ENCODE measurements around the gene SESN2.
A peak's percentile ranks its signal among the peaks of the same experiment; 100 is the strongest.

The SESN2 gene, protein sequence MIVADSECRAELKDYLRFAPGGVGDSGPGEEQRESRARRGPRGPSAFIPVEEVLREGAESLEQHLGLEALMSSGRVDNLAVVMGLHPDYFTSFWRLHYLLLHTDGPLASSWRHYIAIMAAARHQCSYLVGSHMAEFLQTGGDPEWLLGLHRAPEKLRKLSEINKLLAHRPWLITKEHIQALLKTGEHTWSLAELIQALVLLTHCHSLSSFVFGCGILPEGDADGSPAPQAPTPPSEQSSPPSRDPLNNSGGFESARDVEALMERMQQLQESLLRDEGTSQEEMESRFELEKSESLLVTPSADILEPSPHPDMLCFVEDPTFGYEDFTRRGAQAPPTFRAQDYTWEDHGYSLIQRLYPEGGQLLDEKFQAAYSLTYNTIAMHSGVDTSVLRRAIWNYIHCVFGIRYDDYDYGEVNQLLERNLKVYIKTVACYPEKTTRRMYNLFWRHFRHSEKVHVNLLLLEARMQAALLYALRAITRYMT

DNA sequence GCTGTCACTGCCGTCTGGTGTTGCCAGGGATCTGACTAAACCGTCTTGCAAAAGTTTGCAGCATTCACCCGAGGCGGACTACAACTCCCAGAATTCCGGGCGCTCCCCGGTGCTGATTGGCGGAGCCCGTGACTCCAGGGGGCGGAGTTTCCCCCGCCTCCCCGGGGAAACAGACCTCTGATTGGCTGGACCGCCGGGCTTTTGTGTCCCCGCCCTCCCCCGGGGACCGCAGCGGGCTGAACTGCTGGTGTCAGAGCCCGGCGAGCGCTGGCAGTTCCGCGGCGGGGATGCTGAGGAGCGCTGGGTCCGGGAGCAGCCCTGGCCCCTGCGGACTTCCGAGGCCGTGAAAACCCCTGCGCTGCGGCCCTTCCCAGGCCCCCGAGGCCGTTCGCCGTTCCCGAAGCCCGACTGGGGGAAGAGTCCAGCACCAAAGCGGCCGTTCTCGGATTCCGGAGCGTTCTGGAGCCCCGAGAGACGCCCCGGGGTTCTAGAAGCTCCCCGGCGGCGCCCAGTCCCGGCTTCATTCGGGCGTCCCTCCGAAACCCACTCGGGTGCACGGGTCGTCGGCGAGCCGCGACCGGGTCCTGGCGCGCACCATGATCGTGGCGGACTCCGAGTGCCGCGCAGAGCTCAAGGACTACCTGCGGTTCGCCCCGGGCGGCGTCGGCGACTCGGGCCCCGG, at the start of gene SESN2:
TSS of gene SESN2 (plus strand) at position 267 of the 682 bp plus-strand sequence. CDS start at position 597, 330 bp downstream.
- DNase-seq (ENCODE audit: low spot score) = peak; percentile 99

GRCh38 chr1:28209700-28210099, 49.6 kb upstream of the SESN2 start:
- no peak for DNase-seq (ENCODE audit: low spot score)

DNA sequence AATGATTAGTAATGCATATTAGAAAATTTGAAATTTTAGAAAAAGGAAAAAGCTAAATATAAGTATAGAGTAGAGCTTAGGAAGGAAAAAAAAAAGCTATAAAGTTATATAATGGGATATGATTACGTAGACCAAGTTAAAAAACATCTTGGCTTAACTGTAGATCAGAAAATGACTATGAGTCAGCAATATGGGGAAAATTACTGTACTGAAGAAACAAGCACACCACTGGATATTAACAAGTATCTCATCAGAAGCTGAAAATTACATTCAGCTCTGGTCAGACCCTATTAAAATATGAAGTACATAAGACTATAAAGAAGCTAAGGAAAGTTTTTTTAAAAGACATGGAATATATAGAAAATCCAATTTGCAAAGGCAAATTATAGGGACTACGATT, 46.0 kb upstream of the SESN2 start:
- DNase-seq (ENCODE audit: low spot score) = no peak

DNA sequence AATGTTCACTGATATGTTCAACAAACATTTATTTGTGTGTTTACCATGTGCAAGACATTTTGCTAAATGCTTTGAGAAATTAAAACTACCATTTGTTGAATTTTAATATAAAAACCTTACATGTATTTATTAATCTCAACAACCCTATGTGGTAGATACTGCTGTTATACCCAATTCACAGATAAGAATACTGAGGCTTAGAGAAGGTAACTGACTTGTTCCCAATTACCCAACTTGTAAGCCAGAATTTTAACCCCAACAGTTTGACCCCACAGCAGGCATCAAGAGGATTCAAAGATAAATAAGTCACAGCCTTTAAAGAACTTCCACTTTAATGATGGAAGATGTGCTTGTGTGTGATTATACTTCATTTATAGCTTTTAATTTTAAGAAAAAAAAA, 30.2 kb upstream of the SESN2 start:
- DNase-seq (ENCODE audit: low spot score) = no peak

DNA sequence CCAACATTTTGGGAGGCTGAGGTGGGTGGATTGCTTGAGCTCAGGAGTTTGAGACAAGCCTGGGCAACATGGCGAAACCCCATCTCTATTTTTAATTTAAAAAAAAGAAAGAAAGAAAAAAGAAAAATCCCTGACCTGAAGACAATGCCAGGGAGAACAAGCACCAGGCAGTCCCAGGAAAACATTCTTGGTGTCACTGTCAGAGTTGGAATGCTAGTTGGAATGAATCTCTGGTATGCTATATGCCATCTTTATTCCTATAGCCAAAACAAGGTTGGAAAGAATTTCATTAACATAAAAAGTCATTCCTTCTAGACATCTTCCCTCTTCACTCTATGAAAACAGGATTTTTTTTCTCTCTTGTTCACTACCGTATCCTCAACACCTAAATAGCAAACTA, 29.3 kb upstream of the SESN2 start:
- DNase-seq (ENCODE audit: low spot score) = no peak

GRCh38 chr1:28232558-28233263, 26.6 kb upstream of the SESN2 start, which contains the start of gene DNAJC8:
Gene DNAJC8 (minus strand): TSS chr1:28233029. CDS start chr1:28232998, 31 bp downstream.
- DNase-seq (ENCODE audit: low spot score) = peak; percentile 96

DNA sequence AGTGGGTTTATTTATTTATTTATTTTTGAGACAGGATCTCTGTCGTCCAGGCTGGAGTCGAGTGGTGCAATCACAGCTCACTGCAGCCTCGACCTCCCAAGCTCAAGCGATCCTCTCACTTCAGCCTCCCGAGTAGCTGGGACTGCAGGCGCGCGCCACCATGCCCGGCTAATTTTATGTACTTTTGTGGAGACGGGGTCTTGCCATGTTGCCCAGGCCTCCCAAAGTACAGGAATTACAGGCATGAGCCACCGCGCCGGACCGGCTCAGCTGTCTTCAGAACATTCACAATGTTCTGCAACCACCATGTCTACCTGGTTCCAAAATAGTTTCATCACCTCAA, 26.1 kb upstream of the SESN2 start:
- DNase-seq (ENCODE audit: low spot score) = no peak

- DNase-seq (ENCODE audit: low spot score) = peak; percentile 99
Observed at GRCh38 chr1:28235755-28236655, 23.3 kb upstream of the SESN2 start, which contains the start of gene ATP5IF1. Gene ATP5IF1 (plus strand): TSS chr1:28236124. CDS start chr1:28236184, 60 bp downstream.

GRCh38 chr1:28236656-28237322, 22.5 kb upstream of the SESN2 start:
- DNase-seq (ENCODE audit: low spot score) = no peak

- no peak for DNase-seq (ENCODE audit: low spot score)
Observed at GRCh38 chr1:28239004-28239403, 20.3 kb upstream of the SESN2 start.

DNA sequence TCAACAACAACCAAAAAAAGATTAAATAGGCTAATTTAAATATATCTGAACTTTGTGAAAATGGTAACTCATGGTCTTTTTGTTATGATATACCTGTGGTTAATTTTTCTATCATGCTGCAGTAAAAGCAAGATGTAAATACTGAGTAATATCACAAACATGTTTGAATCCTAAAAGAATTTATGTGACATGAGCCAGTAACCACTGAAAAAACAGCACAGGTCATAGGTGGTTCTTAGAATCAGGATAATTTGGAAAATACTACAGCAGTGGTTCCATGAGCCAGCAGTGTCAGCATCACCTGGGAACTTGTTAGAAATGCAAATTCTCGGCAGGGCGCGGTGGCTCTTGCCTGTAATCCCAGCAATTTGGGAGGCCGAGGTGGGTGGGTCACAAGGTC, 19.3 kb upstream of the SESN2 start:
- no peak for DNase-seq (ENCODE audit: low spot score)

DNA sequence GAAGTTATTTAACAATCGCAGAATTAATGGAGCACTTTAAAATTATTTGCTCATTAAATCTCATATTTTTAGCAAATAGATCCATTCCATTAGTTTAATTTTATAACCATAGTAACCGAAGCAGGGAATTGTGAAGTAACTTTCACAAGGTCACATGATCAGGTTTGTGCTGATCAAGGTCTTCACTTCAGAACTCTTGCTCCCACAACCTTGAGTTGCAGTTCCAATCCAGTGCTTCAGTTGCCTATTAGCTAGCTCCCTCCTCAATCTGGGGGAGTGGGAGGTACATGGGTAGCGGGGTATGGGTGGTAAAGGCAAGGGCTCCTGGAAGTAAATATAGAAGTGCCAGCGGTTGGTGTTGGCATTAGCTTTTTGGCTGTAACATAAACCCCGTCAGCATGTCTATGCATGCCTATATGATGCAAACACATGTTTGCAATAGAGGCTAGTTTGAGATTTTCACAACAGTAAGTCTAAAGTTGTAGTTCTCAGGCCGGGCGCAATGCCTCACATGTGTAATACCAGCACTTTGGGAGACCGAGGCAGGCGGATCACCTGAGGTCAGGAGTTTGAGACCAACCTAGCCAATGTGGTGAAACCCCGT, 17.6 kb upstream of the SESN2 start:
- no peak for DNase-seq (ENCODE audit: low spot score)

DNA sequence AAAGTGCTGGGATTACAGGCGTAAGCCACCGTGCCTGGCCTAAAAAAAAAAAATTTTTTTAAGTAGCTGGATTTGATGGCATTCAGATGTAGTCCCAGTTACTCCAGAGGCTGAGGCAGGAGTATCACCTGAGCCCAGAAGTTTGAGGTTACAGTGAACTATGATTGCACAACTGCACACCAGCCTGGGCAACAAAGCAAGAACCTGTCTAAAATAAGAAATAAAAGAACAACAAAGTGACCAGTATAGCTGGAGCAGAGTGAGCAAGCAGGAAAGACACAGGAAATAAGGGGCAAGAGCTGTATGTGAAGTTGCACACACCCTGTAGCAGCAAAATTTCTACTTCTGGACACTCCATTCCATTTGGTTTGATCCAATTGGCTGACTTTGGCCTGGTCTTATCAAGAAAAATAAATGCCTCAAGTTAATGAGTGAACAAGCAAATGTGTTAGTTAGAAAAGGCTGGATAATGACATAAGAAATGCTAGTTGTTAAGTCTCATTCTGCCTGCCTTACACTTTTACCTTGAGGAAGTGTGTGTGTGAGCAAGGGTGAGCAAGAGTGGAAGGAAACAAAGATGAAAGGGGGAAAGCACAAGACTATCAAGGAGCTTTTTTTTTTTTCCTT, 15.5 kb upstream of the SESN2 start:
- DNase-seq (ENCODE audit: low spot score) = no peak

DNA sequence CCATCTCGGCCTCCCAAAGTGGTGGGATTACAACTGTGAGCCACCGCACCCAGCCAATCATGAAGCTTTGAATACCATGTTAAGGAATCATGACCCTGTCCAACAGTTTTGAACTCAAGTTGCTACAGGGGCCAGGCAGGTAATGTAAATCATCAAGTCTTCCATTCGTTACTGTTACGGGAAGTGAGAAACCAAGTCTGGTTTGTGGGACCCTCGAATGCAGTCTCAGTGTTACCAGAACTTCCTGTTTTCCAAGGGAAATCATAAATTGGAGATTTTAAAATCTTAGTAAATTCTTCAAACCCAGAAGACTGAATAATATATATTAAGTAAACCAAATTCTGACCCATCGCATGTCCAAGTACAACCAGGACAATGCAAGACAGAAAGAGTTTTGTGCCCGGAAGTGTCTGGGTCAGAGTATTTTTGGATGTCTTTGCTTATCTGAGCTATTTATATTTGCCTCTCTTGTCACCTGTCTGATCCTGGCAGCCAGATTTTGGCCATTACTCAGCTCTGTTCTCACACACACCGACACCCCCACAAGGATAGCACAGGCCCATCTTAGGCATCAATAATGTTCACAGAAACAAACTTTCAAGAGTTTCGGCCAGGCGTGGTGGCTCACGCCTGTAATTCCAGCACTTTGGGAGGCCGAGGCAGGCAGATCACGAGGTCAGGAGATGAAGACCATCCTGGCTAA, 14.6 kb upstream of the SESN2 start:
- no peak for DNase-seq (ENCODE audit: low spot score)

GRCh38 chr1:28246427-28246832, 12.9 kb upstream of the SESN2 start:
- no peak for DNase-seq (ENCODE audit: low spot score)

DNA sequence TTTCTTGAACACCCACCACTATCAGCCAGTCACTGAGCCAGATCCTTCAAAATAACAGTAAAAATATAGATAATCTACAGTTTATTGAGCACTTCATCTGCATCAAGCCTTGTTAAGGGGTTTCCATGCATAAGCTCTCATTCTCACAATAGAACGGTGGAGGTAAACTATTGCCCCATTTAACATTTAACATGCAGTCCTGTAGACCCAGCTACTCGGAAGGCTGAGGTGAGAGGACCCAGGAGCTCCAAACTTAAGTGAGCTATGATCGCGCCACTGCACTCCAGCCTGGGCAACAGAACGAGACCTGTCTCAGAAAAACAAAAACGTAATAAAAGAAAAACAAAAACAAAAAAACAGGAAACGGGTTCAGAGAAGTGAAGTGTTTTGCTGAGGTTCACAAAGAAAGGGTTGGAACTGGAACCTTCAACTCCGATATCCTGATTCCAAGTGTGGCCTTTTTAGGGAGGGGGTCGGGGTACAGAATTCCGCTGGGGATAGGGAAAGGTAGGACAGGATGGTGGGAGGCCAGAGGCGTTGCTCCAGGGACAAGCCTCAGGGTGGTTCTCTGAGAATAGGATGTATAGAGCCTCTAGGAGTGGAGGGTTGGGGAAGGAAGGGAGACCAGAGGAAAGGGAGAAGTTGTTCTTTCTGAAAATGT, 11.6 kb upstream of the SESN2 start:
- DNase-seq (ENCODE audit: low spot score) = no peak

DNA sequence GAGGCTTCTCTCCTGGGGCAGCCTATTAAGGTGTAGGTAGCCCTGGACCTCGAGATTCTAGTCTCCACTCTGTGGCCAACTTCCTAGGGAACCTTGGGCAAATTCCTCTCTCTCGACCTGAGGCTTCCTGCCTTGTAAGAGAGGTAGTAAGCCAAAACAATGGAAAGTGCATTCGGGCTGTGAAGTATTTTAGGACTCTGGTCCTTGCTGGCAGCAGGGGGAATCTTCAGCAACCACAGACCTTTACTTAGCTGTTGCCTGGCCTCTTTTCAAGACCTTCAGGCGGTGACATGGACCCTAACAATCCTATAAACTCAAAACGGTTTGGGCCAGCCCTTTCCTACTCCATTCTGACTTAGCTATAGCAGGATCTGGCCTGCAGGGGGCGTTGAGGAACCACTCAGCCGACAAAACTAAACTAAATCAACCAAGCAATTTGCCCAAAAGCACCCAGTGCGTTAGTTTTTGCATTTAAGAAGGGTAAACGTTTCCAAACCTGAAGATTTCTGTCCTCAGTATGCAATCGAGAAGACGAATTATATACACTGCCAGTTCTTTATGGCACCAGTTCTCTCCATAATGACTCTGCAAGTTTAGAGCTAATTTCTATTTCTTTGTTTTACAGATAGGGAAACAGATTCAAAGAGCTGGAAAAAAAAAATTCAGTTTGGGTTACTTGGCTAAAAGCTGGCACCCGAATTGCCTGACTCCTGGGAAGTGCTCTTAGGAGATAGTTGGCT, 10.9 kb upstream of the SESN2 start:
- peak; percentile 67 for DNase-seq (ENCODE audit: low spot score)

Data from GM03348 (cell line).